ENCODE data around the gene QSOX2. TPM values are rescaled to one million over a fixed set of nuclear protein-coding genes. Genes with fewer than 3 reads are reported as not detected.

The QSOX2 gene
- total RNA-seq, 2 experiments from 2014 or later, result 17.8 to 18.2 TPM

DNA sequence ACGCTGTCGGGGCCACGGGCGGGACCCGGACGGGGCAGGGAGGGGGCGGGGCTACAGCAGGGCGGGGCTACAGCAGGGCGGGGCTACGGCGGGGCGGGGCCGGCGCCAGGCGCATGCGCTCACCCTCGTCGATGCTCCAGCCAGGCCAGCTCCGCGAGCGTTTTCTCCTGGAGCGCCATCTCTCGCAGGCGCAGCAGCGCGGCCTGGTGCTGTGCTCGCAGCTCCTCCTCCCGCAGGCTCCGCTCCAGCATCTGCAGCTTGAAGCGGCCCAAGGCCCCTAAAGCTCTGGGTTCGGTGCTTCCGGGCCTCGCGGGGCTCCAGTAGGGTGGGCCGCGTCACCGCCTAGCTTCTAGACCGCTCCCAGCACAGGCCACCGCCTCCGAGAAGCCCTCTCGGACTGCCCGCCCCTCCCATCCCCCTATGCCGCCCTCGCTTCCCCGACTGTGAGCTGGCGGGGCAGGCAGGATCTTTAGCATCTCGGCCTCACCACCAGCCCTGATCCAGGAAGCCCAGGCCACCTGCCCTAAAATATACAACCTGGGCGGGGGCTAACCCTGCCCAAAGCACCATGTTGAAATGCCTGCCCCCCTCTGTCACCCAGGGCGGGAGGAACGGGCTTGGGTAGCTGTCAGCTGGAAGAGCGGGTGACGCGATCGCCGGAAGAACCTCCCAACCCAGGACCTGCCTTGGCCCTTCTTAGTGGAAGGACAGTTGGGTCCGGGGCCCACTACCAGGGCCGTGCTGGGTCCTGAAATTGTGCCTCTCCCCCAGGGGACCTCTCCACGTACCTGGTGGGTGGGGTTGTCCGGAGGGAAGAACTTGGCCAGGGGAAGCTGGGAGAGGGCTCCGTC lies 21.9 kb upstream of the QSOX2 start:
- CTCF ChIA-PET, result interaction anchor here (0.6 to 1.3 kb wide), 5 partner anchors 11 to 61 kb away, joined by 3 to 4 read pairs (median 3); no protein-coding TSS in a partner anchor

DNA sequence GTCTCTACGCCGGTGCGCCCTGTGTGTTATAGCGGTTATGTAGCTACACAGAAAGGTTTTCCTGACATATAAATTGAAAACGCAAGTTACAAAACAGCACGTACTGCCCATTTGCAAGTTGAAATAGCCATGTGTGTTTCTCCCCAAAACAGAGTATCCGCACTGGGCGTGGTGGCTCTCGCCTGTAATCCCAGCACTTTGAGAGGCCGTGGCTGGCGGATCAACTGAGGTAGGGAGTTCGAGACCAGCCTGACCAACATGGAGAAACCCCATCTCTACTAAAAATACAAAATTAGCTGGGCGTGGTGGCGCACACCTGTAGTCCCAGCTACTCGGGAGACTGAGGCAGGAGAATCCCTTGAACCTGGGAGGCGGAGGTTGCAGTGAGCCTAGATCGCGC lies 21.0 kb upstream of the QSOX2 start:
- POLR2A ChIA-PET, result interaction anchor here (0.7 to 1.2 kb wide), 2 partner anchors 20 to 96 kb away, joined by 3 read pairs; no protein-coding TSS in a partner anchor

More for the DNA sequence above, 21.9 kb upstream of the QSOX2 start:
- POLR2A ChIA-PET, result interaction anchor here (0.6 to 1.2 kb wide), 6 partner anchors 21 to 289 kb away, joined by 3 to 5 read pairs (median 4); no protein-coding TSS in a partner anchor

DNA sequence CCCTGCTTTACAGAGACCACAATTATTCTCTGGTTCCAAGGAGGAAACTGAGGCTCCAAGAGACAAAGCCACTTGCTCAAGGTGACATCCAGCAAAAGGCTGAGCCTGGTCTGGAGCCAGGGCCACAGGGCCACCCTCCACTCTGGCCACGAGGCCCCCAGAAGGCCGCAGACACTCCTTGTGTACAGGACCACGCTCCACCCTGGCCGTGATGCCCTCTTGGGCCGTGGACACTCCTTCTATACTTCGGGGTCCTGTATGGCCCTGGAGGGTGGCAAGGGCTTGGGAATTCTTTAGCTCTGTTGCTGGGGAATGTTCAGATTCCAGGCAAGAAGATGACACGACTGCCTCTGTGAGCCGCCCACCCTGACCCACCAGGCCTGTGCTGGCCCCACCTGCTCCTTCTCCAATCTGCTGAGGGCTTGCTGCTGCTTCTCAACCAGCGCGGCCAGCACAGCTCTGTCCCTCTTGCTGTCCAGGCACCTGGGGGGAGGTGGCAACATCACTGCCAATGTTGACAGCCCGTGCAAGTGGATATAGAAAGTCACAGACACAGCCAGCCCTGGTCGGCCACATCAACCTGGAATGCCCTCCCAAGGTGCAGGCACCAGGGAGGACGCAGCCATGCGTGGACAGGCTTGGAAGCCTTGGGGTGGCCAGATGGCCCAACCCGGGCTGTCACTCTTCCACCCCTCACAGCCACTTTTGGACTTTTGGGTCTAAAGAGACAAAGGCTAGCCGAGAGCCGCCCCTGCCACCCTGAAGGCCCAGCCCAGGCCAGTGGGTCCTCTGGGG lies 20.1 kb upstream of the QSOX2 start:
- POLR2A ChIA-PET, result no interaction called here
- CTCF ChIA-PET, result no interaction called here

More for the DNA sequence above, 21.0 kb upstream of the QSOX2 start:
- CTCF ChIA-PET, result interaction anchor here (1.0 to 1.3 kb wide), 2 partner anchors 10 to 17 kb away, joined by 3 to 4 read pairs; no protein-coding TSS in a partner anchor

DNA sequence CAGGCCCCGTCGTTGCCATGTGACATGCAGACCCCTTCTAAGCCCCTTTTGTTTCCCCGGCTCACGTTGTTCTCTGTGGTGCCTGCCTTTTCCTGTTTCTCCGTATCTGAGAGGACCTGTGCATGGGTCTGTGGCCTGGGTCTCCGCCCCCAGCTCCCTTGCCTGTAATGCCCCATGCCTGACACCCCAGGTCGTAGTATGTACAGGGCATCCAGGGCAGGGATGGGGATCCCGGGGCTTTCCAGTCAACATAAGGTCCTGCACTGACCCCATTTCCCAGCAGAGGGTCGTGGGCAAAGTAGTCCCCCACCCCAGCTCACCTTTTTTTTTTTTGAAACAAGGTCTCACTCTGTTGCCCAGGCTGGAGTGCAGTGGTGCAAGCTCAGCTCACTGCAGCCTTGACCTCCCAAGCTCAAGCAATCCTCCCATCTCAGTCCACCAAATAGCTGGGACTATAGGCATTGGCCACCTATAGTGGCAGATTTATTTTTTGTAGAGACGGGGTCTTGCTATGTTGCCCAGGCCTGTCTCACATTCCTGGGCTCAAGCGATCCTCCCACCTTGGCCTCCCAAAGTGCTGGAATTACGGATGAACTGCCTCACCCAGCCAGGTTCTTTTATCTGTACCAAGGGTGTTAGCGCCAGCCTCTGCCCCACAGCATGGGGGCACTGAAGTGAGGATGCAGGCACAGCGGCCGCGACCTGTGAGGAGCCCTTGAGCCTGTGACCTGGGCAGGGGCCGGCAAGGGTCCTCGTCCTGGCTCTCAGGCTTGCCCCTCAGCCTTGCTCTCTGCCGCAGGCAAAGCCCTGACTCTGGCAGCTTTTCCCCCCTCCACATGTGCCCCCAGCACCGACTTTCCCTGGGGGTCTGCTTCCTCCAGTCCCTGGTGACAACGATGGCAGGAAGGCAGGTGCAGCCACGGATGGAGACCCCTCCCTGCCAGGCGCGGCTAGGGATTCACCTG lies 19.1 kb upstream of the QSOX2 start:
- CTCF ChIA-PET, result interaction anchor here (0.9 to 1.1 kb wide), 2 partner anchors 20 to 21 kb away, joined by 3 read pairs; no protein-coding TSS in a partner anchor
- POLR2A ChIA-PET, result no interaction called here

DNA sequence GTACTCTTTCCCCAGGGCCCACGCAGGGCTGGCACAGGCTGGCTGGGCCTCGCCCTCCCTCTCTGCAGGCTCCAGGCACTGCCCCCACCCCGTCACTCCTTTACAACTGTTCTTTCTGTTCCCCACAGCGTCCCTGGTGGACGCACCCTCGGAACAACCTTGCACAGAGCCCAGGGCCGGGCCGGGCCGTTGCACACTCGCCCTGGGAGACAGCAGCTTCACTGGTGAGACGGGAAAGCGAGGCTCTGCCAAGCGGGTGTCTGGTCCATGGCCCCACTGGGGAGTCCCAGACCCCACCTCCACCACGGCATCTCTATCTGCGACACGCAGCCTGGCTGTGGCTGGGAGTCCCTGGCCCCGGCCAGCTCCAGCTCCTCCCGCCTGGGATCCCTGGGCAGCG lies 18.4 kb upstream of the QSOX2 start:
- POLR2A ChIA-PET, result no interaction called here
- CTCF ChIA-PET, result interaction anchor here (0.9 to 1.1 kb wide), 2 partner anchors 20 kb away, joined by 3 read pairs; no protein-coding TSS in a partner anchor

DNA sequence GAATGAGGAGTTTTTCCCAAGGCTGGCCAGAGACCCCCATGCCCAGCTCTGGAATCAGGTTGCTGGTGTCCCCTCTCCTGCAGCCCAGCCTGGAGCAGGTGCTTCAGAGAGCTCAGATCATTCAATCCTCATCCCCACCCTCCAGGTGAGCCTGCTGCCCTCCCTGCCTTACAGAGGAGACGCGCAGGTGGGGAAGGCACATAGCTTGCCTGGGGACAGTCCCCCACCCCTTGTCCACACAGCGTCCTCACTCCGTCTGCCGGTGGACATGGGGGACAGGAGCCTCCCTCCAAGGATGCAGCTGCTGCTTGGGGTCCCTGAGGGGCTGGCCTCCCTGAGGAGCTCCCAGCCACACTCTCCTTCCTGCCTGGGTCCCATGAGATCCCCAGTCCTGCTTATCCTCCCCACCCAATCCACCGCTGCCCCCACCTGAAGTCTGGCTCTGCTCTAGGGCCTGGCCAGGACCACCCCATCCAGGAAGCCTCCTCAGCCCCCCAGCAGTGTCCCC lies 17.1 kb upstream of the QSOX2 start:
- ChIA-PET POLR2A (no interaction called here), CTCF (no interaction called here)

DNA sequence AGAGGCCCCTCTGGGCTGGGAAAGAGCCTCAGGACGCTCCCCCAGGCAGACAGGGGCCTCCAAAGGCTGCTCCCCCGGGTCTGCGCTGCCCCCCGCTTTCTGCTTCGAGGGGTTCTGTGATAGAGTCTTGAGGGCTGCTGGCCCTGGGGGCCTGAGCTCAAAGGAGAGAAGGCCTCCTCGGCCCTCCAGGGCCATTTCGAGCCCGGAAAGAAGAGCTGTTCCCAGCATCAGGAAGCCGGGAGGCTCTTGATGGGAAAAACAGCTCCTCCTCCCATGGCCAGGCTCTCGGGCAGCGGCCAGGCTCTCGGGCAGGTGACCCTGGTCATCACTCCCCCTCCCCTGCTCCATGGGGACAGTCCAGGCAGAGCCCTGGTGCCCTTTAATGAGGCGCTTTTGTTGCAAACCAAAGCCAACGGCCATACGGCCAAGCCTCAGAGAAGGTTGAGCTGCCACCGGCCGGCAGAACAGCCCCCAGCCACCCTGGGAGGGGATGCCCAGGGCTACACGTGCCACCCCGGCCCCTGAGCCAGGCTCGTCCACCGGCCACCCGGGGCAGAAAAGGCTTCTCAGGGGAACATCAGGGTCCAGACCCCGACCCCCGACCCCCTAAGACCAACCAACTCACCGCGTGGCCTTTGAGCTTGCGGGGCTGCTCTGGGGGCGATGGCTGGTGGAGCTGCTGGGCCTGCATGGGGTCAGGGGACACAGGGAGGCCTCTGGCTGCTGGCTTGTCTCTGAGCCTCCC lies 16.2 kb upstream of the QSOX2 start:
- CTCF ChIA-PET, result no interaction called here
- POLR2A ChIA-PET, result no interaction called here

DNA sequence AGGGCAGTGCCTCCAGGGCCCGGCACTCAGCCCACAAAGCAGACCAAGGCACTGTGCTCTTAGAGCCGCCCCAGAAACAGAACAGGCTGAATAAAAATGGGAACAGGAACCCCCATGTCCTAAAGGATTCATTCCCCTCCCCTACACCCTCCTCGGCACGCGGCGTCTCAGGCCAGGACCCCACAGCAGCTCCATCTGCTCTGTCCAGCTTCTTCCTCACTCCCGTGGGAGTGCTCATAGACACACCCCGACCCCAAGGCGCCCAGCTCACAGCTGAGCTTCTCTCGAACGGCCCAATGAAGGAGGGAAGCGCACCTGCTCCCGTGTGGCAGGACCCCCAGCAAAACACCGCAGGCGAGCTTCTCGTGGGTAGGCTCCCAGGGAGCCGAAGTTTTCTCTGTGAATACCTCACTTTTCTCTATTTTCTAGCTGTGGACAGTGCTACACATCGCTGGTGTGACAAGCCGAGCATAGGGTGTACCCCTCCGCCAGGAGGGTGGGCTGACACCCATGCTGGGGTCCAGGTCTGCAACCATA lies 15.4 kb upstream of the QSOX2 start:
- POLR2A ChIA-PET, result no interaction called here
- CTCF ChIA-PET, result no interaction called here

DNA sequence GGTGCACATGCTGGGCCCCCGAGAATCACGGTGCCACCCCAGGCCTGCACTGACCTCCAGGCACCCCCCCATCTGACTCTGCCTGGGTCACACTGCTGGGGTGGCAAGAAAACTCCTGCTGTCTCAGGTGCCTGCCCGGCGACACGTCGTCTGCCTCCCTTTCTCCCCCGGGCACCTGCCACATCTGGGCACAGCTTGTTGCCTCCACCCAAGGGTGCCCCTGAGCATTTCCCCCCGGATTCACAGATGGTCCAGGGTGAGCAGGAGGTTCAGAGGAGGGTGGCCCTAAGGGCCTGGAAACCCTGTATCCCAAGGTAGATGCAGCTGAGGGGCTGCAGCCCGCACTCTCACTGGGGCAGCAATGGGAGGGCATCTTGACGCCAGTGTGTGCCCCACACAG lies 14.9 kb upstream of the QSOX2 start:
- POLR2A ChIA-PET, result no interaction called here
- CTCF ChIA-PET, result no interaction called here

DNA sequence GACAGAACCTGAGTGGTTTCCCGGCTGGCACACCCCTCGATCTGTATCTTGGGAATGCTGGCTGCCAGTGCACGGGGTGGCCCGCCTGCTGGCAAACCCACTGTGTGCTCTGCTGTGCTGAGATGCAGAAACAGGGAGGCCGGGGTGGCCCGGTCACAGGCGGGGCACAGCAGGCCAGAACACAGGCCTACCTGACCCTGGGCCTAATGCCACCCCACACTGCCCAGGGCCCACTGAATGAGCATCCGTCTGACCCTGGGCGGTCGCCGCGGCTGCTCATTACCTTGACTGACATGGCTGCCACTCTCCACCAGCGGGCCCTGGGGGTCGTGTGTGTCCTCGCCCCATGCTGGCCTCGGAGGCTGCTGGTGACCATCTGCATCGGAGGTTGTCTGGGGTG lies 14.2 kb upstream of the QSOX2 start:
- ChIA-PET CTCF (no interaction called here), POLR2A (no interaction called here)

DNA sequence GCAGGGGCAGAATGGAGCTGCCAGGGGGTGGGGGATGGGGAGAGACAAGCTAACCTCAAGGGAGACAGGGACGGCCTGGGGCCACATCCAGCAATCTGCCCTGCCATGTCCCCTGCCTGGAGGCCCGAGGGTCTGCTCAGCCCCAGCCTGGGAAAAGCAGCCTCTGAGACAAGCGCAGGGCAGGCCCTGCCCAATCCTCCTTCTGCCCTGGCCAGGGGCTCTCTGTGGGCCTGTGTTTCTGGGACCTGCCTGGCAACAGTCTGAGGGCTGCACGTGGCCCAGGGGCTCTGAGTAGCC lies 13.9 kb upstream of the QSOX2 start:
- POLR2A ChIA-PET, result no interaction called here

DNA sequence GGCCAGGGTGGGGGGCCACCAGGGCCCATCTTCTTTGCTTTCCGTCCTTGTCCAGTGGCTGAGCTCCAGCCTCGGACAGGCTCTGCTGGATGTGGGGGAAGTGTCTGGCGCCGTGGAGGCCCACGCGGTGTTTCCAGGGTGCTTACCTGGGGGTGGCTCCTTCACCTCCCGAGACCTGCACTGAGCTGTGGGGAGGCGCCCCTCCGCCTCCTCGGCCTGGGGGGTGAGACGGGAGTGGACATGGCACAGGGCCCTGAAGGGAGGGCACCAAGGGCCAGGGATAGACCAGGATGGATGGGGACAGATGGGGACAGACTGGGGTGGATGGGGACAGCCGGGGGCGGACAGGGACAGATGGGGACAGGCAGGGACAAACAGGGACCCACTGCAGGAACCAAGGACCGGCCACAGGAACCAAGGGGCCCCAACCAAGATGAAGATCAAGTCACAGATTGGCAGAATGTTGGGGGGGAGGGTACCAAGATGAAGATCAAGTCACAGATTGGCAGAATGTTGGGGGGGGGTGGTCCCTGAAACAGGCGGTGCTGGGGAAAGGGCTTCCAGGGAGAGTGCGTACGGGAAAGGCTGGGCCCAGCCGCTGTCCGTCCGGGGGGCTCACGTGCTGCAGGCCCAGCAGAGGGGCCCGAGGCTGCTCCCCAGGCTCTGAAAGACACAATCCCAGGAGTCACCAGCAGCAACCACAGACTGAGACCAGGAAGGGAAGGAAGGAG lies 13.3 kb upstream of the QSOX2 start:
- ChIA-PET CTCF (no interaction called here), POLR2A (no interaction called here)

More for the DNA sequence above, 13.9 kb upstream of the QSOX2 start:
- CTCF ChIA-PET, result no interaction called here

DNA sequence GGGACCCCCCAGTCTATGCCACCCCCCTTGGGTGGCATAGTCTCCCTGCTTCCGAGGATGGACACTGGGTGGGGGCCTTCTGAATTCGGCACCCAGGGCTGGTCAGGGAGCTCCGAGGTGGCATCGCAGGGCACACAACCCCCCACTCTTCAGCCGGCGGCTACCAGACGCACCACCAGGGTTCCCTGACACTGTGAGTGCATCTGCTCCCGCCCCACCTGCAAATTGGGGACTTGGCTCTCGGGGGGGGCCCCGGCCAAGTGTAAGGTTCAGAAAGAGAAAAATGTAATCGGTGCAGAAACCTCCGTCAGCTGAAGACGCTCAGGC lies 12.7 kb upstream of the QSOX2 start:
- ChIA-PET POLR2A (no interaction called here), CTCF (no interaction called here)

DNA sequence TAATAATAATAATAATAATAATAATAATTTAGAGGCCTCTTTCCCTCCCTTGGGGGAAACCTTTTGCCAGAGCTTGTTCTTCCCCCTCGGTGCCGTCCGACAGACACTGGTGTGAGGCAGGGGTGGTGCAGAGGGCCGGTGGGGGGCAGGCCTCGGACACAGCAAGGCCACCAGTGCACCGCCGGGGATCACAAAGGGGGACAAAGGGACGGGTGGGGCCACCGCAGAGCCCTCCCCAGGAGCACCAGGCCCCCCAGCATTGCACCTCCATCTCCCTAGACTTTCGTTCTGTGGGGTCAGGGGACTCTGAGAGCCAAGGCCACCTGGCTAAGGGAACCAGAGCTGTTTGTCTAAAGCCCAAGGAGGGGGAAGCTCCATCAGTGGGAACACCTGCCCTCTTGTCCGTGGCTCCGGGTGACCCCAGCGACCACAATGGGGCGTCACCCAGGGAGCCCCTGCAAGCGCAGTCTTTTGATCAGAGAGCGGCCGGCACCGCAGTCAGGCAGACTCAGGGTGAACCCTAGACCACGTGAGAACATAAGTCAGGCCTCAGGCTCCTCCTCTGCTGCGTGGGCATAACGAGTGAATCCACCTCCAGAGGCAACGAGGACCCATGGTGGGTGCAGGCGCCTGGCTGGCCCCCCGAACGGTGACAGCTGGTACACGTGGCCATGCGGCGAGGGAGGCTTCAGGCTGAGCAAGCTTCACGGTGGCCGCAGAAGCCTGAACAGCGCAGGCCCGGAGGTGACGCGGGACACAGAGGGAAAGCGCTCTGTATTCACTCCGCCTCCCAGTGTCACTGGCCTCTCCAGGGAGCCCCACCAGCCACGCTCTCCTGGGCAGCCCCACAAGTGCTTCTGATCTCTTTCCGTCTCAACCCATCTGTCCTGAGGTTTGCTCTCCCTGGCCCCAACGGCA lies 12.0 kb upstream of the QSOX2 start:
- POLR2A ChIA-PET, result no interaction called here
- CTCF ChIA-PET, result no interaction called here

DNA sequence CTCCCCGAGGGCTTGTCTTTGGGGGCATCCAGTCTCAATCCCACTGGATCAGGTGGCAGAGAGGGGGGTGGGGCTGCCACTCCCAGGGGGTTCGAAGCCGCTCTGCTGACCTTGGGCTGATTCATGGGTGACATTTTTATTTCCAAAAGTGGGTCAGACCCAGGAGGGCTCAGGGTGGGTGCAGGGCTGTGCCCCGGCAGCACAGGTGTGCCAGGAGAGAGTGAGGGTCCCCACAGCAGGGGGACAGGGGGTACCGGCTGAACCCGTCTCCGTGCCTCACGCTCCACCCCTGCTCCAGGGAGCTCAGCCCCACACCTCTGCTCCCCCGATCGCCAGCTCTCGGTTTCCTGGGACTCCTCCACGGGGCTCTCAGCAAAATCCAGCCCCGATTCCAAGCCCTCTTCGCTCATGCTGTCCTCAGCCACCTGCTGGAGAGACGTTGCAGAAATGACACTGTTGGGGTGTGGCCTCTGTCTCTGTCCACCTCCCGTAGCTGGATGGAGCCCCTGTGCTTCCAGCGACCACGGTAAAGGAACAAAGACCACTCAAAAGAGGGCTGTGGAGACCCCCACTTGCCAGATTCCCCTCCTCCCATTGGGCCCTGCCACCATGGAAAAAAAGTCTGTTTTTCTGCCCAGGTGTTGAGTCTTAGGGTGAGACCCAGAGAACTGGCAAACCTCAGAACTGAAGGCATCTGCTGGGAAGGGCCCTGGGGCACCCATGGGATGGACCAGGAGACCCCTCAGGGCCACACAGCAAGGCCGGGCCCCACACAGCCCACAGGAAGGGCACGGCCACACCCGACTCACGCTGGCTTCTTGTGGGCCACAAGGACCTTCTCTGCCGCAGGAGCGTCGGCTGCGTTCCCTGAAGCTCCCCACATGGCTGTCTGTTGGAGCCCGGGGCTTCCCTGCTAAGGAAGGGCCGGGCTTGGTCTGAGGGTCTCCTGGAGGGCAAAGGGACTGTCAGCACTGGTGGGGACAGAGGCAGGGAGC lies 10.6 kb upstream of the QSOX2 start:
- ChIA-PET CTCF (interaction anchor here (1.0 kb wide), 1 partner anchor 11 kb away, joined by 3 read pairs; no protein-coding TSS in a partner anchor), POLR2A (no interaction called here)

DNA sequence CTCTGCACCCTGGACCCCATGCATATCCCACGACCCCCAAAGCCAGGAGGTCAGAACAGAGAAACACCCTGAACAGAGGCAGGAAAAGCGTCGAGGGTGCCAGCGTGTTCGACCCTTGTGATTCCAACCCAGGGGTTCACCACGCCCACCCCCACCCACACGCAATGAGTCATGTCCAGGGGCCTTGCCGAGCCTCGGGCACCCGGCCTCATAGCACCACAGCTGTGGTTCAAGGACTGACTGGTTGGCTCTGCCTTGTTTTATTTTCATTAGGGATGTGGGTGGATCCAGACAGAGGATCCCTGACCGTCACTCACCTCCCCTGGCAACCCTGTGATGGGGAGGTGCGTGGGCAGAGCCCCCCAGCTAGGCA lies 9.5 kb upstream of the QSOX2 start:
- CTCF ChIA-PET, result no interaction called here

More for the DNA sequence above, 9.5 kb upstream of the QSOX2 start:
- POLR2A ChIA-PET, result no interaction called here
